ENCODE data around the gene PPIG.

PPIG gene

DNA sequence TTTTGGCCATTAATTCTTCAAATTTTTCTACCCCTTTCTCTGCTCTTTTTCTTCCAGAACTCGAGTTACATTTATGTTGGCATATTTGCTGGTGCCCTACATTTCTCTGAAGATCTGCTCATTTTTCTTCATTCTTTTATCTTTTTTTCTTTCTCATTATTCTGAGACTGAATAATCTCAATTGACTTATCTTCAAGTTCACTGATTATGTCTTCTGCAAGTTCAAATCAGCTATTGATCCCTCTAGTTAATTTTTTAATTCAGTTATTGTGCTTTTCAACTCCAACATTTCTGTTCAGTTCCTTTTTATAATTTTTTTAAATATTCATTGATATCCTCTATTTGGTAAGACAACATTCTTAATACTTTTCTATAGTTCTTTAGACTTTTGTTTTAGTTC, 106.8 kb downstream of the PPIG start:
- Histone ChIP-seq H3K27me3 (ENCODE audit: control insufficient read depth, insufficient read depth, low read length, poor library complexity, severe bottlenecking) (no peaks in the 10 kb centered on the region), H3K4me3 (ENCODE audit: insufficient read depth, low read depth, low read length) (no peak overlapping the region), H3K36me3 (ENCODE audit: control insufficient read depth, insufficient read depth, low read length) (no peaks in the 10 kb centered on the region), H3K27ac (ENCODE audit: insufficient read depth, low read depth, low read length, poor library complexity, severe bottlenecking) (no peak overlapping the region), H3K9me3 (ENCODE audit: control insufficient read depth, low read length) (no peaks in the 10 kb centered on the region), H3K4me1 (ENCODE audit: control insufficient read depth, insufficient read depth, low read length) (no peaks in the 10 kb centered on the region)
- 69 to 80% methylated on average over 1 of the region's 1 CpG for WGBS, 2 experiments

Measured in ectodermal cell (in vitro differentiated cells).